IMR-90 (cell line): ENCODE measurements around the gene PHC2. TPM values are rescaled to one million over a fixed set of nuclear protein-coding genes. Genes with fewer than 3 reads are reported as not detected.

Source experiments
- ATAC-seq: fragments of 200-7000 bp; cut with Tn5 transposase; 2 replicates; pipeline ENCODE4 v1.9.1; 2020; ENCODE audit warnings: low read depth, mild to moderate bottlenecking, moderate library complexity
- BruUV-seq: library from RNA; stranded (reverse); fragments of 400-500 nt; replicated peaks from 2 replicates; lab custom pipeline; 2021; lab: Mats Ljungman, UMichigan
- CTCF ChIA-PET: fragments of 300-600 bp; formaldehyde crosslinking; extraction: SDS; loops from one replicate; lab custom pipeline; 2021; ENCODE audit warnings: antibody characterized with exemption; lab: Yijun Ruan, JAX
- POLR2A ChIA-PET: fragments of 300-600 bp; sonication (Branson Sonifier 250); formaldehyde crosslinking; loops from one replicate; lab custom pipeline; 2022; ENCODE audit warnings: antibody characterized with exemption; ENCODE audit not compliant: unreplicated experiment; lab: Charles Lee
- DNase-seq: peaks from one replicate; pipeline ENCODE4 v3.0.0; 2013
- H2AFZ ChIP-seq: replicated peaks from 2 replicates; pipeline ENCODE3; 2013; ENCODE audit warnings: low read length, mild to moderate bottlenecking; ENCODE audit not compliant: poor library complexity
- H2AK5ac ChIP-seq: 2 replicates; pipeline ENCODE4 v1.6.1; 2013; ENCODE audit warnings: low read depth, low read length, inconsistent platforms
- H2AK9ac ChIP-seq: replicated peaks from 2 replicates; pipeline ENCODE3; 2013; ENCODE audit warnings: mild to moderate bottlenecking, low read depth, low read length, moderate library complexity; ENCODE audit not compliant: poor library complexity
- H2BK120ac ChIP-seq: 2 replicates; pipeline ENCODE4 v1.6.1; 2013; ENCODE audit warnings: low read depth, low read length, inconsistent platforms
- H2BK15ac ChIP-seq: 3 replicates; pipeline ENCODE4 v1.6.1; 2013; ENCODE audit warnings: low read depth, low read length, inconsistent platforms
- H2BK20ac ChIP-seq: 2 replicates; pipeline ENCODE4 v1.6.1; 2013; ENCODE audit warnings: low read depth, mild to moderate bottlenecking, inconsistent platforms, low read length, moderate library complexity
- H2BK5ac ChIP-seq: 2 replicates; pipeline ENCODE4 v1.6.1; 2013; ENCODE audit warnings: mild to moderate bottlenecking, low read depth, low read length, inconsistent platforms; ENCODE audit not compliant: poor library complexity, severe bottlenecking
- H3K14ac ChIP-seq: replicated peaks from 2 replicates; pipeline ENCODE4 v1.6.1; 2013; ENCODE audit warnings: low read depth, low read length, inconsistent platforms
- H3K18ac ChIP-seq: 2 replicates; pipeline ENCODE4 v1.6.1; 2013; ENCODE audit warnings: low read depth, low read length, control low read depth
- H3K23ac ChIP-seq: 2 replicates; pipeline ENCODE4 v1.6.1; 2013; ENCODE audit warnings: low read depth, low read length, inconsistent platforms
- H3K27ac ChIP-seq: 2 replicates; pipeline ENCODE4 v1.5.1; 2013; ENCODE audit warnings: mild to moderate bottlenecking, control low read depth, low read length; ENCODE audit not compliant: insufficient read depth
- H3K27me3 ChIP-seq: 2 replicates; pipeline ENCODE4 v1.6.1; 2013; ENCODE audit warnings: low read length; ENCODE audit not compliant: control insufficient read depth, insufficient read depth
- H3K36me3 ChIP-seq: 2 replicates; pipeline ENCODE4 v1.6.1; 2013; ENCODE audit warnings: low read length, mixed read lengths; ENCODE audit not compliant: control insufficient read depth, insufficient read depth
- H3K4ac ChIP-seq: 2 replicates; pipeline ENCODE4 v1.6.1; 2013; ENCODE audit warnings: low read depth, low read length, inconsistent platforms
- H3K4me1 ChIP-seq: 2 replicates; pipeline ENCODE4 v1.6.1; 2013; ENCODE audit warnings: low read length, mixed read lengths; ENCODE audit not compliant: control insufficient read depth, insufficient read depth
- H3K4me2 ChIP-seq: 2 replicates; pipeline ENCODE4 v1.6.1; 2013; ENCODE audit warnings: low read depth, mild to moderate bottlenecking, control low read depth, low read length, moderate library complexity
- H3K4me3 ChIP-seq: 2 replicates; pipeline ENCODE4 v1.5.1; 2013; ENCODE audit warnings: low read depth, mild to moderate bottlenecking, control low read depth, low read length, moderate library complexity; ENCODE audit not compliant: insufficient read depth
- H3K56ac ChIP-seq: 2 replicates; pipeline ENCODE4 v1.6.1; 2013; ENCODE audit warnings: low read length, inconsistent platforms; ENCODE audit not compliant: insufficient read depth; ENCODE audit errors: extremely low read depth
- H3K79me1 ChIP-seq, 2 experiments: 2 replicates each; pipeline ENCODE4 v1.6.1; 2013; ENCODE audit warnings: low read length in 2 of 2, inconsistent platforms in 1 of 2, low read depth in 1 of 2
- H3K9ac ChIP-seq: 2 replicates; pipeline ENCODE4 v1.6.1; 2013; ENCODE audit warnings: low read depth, low read length, control low read depth
- H3K9me1 ChIP-seq: 2 replicates; pipeline ENCODE4 v1.6.1; 2013; ENCODE audit warnings: low read length, inconsistent platforms; ENCODE audit not compliant: insufficient read depth
- H3K9me3 ChIP-seq: 2 replicates; pipeline ENCODE4 v1.6.1; 2013; ENCODE audit warnings: low read length; ENCODE audit not compliant: control insufficient read depth, insufficient read depth
- H4K20me1 ChIP-seq: 2 replicates; pipeline ENCODE4 v1.6.1; 2013; ENCODE audit warnings: low read length, inconsistent platforms; ENCODE audit not compliant: insufficient read depth
- H4K5ac ChIP-seq: 2 replicates; pipeline ENCODE4 v1.6.1; 2013; ENCODE audit warnings: mild to moderate bottlenecking, low read depth, low read length, control low read depth
- H4K8ac ChIP-seq, 2 experiments: 2 replicates each; pipeline ENCODE4 v1.6.1; 2013; ENCODE audit warnings: low read depth in 2 of 2, low read length in 2 of 2, control low read depth in 1 of 2, inconsistent platforms in 1 of 2
- H4K91ac ChIP-seq: 2 replicates; pipeline ENCODE4 v1.6.1; 2013; ENCODE audit warnings: low read depth, low read length, inconsistent platforms; ENCODE audit not compliant: insufficient read depth
- FOS ChIP-seq: fragments of 150-350 bp; IDR thresholded peaks from 2 replicates; pipeline ENCODE4 v1.6.1; 2016; ENCODE audit warnings: low read depth, low read length
- MXI1 ChIP-seq: IDR thresholded peaks from 2 replicates; pipeline ENCODE4 v1.6.1; 2012; ENCODE audit warnings: low read depth, mild to moderate bottlenecking, low read length, moderate library complexity, borderline replicate concordance
- NFE2L2 ChIP-seq: fragments of 150-350 bp; IDR thresholded peaks from 2 replicates; pipeline ENCODE4 v1.6.1; 2016; ENCODE audit warnings: low read depth, mild to moderate bottlenecking, low read length
- RCOR1 ChIP-seq: IDR thresholded peaks from 2 replicates; pipeline ENCODE4 v1.6.1; 2012; ENCODE audit warnings: mild to moderate bottlenecking, low read length, improper control_type of control experiment; ENCODE audit not compliant: insufficient replicate concordance
- USF2 ChIP-seq: fragments of 150-350 bp; IDR thresholded peaks from 2 replicates; pipeline ENCODE4 v1.6.1; 2017; ENCODE audit warnings: mild to moderate bottlenecking, antibody characterized with exemption, low read length, low read depth
- WGBS, 2 experiments: methylation state at CpG; one replicate each; pipeline versions ENCODE4 v1.1.5 to v1.1.7; 2013; ENCODE audit warnings: missing lambda C conversion rate in 2 of 2; ENCODE audit not compliant: insufficient read length in 1 of 2; ENCODE audit errors: extremely low coverage in 2 of 2; 5-methylcytosine and 5-hydroxymethylcytosine counted together
- dilution Hi-C: fragments of 300-500 bp; cut with HindIII; formaldehyde crosslinking; loops from one replicate; pipeline ENCODE4 v1.14.3; 2018; ENCODE audit warnings: low sequenced_read_pairs; ENCODE audit not compliant: unreplicated experiment
- in situ Hi-C: fragments of 300-500 bp; cut with MboI; formaldehyde crosslinking; loops from 3 replicates; pipeline ENCODE4 v1.14.3; 2019; ENCODE audit warnings: low sequenced_read_pairs, inconsistent platforms, mixed read lengths
- intact Hi-C: fragments of 100-400 bp; cut with micrococcal nuclease; formaldehyde crosslinking; loops from 2 replicates; pipeline ENCODE4 v1.10.0; 2022
- polyA plus RNA-seq, 3 experiments: library from polyadenylated mRNA; depleted of rRNA; stranded (reverse); fragments of >200 nt; gene quantifications; 2 replicates each; pipeline ENCODE4 v1.2.3, GENCODE V29; 2012; ENCODE audit warnings: low replicate concordance in 1 of 3
- total RNA-seq: library from RNA; depleted of rRNA; stranded (reverse); fragments of >200 nt; gene quantifications from 2 replicates; pipeline ENCODE4 v1.2.3, GENCODE V29; 2012

PHC2 gene
- total and polyA plus RNA-seq, 2 of the 4 experiments (the other 2 are of a cell fraction): 46.4 to 98.1 TPM

- dilution Hi-C loops (no loop called here), intact Hi-C loops (no loop called here), in situ Hi-C loops (no loop called here)
- DNase-seq (no peak), ATAC-seq (no peak)
- Histone ChIP-seq H3K9ac (no peak overlapping the region), H4K5ac (no peak overlapping the region), H4K20me1 (peaks cover 90% of the 10 kb centered on the region), H2BK15ac (no peak overlapping the region), H3K9me1 (peaks cover 27% of the 10 kb centered on the region), H2AK9ac (no peak overlapping the region), H3K79me1 (peaks cover 51 to 86% of the 10 kb centered on the region in 2 experiments), H2AK5ac (no peak overlapping the region), H4K91ac (no peak overlapping the region), H3K4me2 (no peak overlapping the region), H3K4me1 (peaks cover 33% of the 10 kb centered on the region), H2BK120ac (no peak overlapping the region), H2BK5ac (no peak overlapping the region), H4K8ac (no peak overlapping the region; a peak in 1 of 4 replicates), H3K18ac (no peak overlapping the region), H3K23ac (no peak overlapping the region), H3K14ac (no peak overlapping the region), H3K27ac (no peak overlapping the region), H3K4me3 (no peak overlapping the region), H3K9me3 (no peaks in the 10 kb centered on the region), H2BK20ac (no peak overlapping the region), H2AFZ (no peak overlapping the region), H3K4ac (no peak overlapping the region), H3K27me3 (no peaks in the 10 kb centered on the region), H3K56ac (no peak overlapping the region), H3K36me3 (peaks cover 81% of the 10 kb centered on the region)
- CTCF ChIA-PET: interaction anchor here (0.5 kb wide), 1 partner anchor 74 kb away, joined by 3 read pairs; no protein-coding TSS in a partner anchor
- BruUV-seq: no TSS peak
- POLR2A ChIA-PET: no interaction called here
- no CpG with 5 or more reads among the region's 7 CpGs for WGBS, 2 experiments
- TF ChIP-seq NFE2L2 (no peak), RCOR1 (no peak), USF2 (no peak), FOS (no peak), MXI1 (no peak)
Measured at GRCh38 chr1:33330906-33331305, 100.0 kb downstream of the PHC2 start.
